HuH-7 (cell line): ENCODE data around the gene STK33.

Source experiments
- DNase-seq: peaks from one replicate; pipeline ENCODE4 v3.0.0; 2011; ENCODE audit warnings: low spot score

STK33 gene

DNA sequence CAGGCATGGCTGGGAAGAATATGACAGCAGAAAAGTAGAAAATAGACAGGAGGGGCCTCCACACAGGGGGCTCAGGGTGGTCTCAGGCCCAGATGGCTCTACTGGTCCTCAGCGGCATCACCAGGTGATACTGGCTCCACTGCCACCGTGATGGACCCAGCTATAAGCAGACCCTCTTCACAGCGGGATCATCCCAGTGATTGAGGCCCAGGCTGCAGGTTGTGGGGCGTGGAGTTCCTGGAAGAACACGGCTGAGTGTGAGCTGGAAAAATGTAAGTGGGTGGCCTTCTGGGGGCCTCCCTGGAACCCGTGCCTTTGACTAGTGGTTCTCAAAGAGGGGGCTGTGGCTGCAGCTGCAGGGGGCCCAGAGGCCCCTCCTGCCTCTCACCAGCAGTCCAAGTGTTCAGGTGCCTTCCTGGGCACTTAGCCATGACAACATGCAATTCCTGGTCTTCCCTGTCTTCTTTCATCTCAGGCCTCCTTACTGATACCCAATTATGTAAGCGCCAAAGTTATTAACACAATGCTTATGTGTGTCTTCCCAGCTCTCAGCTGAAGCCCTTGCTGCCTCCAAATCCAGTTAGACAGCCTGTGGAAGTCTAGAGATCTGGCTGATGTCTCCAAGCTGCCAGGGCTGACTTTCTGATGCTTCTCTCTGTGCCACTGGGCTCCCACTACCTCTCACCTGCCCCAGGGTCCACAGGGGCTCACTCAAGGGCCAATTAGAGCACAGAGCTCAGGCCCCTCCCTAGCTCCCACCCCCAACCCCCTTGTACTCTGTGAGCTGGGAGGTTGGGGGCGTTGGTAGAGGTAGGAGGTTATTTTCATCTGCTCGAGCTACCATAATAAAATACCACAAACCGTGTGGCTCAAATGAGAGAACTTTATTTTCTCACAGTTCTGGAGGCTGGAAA, 220.3 kb downstream of the STK33 start:
- no peak for DNase-seq

- no peak for DNase-seq
Observed at GRCh38 chr11:8372641-8373381, 221.2 kb downstream of the STK33 start.

- DNase-seq, result no peak
Observed at GRCh38 chr11:8371516-8371884, 222.5 kb downstream of the STK33 start.

DNA sequence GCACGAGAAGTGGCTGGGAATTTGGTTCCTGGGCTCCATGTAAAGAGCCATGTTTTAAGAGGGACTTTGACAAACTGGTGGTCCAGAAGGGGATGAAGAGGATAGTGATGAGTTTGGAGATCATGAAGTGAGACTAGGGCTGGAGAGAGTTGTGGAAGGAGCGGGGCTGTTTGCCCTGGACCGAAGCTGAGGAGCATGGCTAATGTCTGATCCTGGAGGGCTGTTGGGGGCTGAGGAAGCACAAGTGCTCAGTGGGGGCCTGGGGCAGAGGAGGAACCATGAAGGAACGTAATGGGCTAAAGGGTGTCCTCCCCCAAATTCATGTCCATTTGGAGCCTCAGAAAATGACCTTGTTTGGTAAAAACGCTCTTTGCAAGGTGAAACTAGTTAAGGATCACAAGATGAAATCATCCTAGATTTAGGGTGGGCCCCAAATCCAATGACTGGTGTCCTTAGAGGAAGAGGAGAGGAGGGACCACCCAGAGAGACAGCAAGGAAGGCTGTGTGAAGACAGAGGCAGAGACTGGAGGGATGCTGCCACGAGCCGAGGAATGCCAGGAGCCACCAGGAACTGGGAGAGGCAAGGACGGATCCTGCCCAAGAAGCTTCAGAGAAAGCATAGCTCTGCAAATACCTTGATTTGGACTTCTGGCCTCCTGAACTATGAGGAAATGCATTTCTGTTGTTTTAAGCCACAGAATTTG, 223.1 kb downstream of the STK33 start:
- DNase-seq, result no peak

GRCh38 chr11:8369592-8370205, 224.3 kb downstream of the STK33 start:
- no peak for DNase-seq

DNA sequence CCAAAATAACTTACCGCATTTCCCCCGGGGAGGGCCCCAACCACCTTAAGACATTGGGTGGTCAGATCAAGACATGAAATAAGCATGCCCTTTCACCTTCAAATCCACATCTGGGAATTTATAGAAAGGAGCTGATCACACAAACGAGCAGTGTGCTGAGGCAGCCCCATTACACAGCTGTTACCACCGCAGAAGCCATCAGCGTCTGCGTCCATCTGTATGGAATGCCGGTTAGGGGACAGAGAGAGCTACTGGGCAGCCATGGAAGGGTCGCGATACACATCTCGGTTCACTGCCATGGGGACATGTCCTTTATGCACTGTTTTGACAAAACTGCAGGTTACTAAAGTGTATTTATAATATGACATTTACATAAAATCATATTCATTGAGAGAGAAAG, 225.3 kb downstream of the STK33 start:
- DNase-seq, result no peak

GRCh38 chr11:8368194-8368593, 225.8 kb downstream of the STK33 start:
- no peak for DNase-seq

GRCh38 chr11:8366316-8366715, 227.7 kb downstream of the STK33 start:
- no peak for DNase-seq

GRCh38 chr11:8365216-8365941, 228.6 kb downstream of the STK33 start:
- DNase-seq, result no peak

DNA sequence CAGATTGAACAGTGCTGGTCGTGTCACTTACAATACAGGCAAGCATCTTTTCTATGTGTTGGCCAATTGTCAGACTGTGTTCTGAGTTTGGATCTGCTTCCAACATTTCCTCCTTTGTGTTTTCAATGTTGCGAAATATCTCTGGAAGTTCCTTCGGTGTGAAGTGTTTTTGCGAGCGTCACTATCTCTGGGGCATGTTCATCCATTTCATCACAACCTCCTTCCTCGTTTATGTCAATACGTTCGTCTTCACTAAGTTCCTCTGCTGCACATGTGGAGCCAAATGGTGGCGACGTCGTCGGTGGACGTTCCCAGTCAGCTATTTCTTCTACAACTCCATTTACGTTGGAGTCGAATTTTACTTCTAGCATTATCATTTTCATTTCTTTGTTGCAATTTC, 230.1 kb downstream of the STK33 start:
- no peak for DNase-seq

DNA sequence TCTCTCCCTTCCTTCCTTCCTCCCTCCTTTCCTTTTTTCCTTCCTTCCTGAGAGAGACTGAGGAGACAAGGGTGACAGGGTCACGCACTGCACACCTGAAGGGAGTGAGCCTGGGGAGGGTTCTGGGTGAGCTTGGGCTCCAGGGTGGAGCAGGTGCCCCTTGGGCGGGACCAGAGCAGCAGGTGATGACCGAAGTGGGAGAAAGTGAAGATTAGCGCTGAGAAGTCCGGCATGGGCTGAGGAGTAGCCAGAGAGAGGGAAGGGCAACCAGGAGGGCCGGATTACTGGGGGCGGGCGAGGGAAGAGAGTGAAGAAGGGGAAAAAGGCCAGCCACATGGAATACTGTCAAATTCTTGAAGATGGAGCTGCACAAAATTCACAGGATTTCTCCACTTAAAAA, 231.1 kb downstream of the STK33 start:
- no peak for DNase-seq

GRCh38 chr11:8362491-8362890, 231.5 kb downstream of the STK33 start:
- DNase-seq, result no peak

DNA sequence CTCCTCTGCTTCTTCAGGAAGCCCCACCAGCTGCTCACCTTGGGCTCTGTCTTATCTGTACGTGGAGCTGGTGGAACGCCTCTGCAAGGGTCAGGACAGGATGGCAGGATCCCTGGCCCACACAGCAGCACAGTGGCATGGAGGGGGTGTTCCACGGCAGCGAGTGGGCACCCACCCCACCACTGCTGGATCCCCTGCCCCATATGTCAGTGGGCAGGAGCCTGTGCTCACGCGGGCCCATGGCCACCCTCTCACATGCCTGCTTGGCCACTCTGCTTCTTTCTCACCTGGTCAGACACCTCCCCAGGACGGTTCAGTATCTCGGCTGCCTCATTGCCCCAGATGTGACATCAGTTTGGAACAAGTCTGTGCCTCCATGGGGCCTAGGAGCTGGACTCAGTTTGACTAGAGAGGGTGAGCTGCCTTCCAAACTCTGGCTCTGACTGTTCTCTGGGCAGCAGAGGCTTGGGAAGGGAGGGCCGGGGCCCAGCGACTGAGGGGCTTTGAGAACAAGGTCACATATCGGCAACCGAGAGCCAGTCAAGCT, 232.3 kb downstream of the STK33 start:
- DNase-seq, result no peak

GRCh38 chr11:8361206-8361605, 232.8 kb downstream of the STK33 start:
- no peak for DNase-seq

- no peak for DNase-seq
Observed at GRCh38 chr11:8360086-8360828, 233.8 kb downstream of the STK33 start.

- no peak for DNase-seq
Observed at GRCh38 chr11:8359521-8359920, 234.5 kb downstream of the STK33 start.

GRCh38 chr11:8357891-8358566, 236.0 kb downstream of the STK33 start:
- DNase-seq, result no peak

DNA sequence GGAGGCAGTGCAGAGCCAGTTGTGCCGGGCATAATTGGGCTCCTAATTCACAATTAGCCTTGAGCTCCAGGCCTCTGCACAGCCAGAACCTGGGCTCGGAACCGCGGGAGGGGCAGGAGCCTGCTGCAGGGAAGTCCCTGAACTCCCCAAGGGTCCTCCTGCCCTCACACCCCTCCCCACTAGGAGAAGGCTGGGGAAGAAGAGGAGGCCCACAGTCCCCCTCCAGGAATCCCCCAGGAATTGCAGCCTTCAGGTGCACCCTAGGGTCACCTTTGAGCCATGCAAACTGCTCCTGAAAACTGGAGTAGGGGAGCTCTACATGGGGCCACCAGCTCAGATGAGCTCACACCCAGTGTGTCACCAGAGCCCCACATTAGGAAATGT, 236.5 kb downstream of the STK33 start:
- no peak for DNase-seq

GRCh38 chr11:8356721-8357504, 237.1 kb downstream of the STK33 start:
- no peak for DNase-seq
